Glutamatergic neuron (in vitro differentiated cells): ENCODE measurements around the gene ICAM4. TPM values are rescaled to one million over a fixed set of nuclear protein-coding genes. Genes with fewer than 3 reads are reported as not detected.

Experiments
- DNase-seq: peaks from one replicate; pipeline ENCODE4 v3.0.0; 2022
- H3K27ac Mint-ChIP-seq: one replicate; pipeline ENCODE4 v1.8.0; 2020; ENCODE audit warnings: mild to moderate bottlenecking, mixed read lengths, inconsistent platforms; ENCODE audit not compliant: unreplicated experiment
- H3K27me3 Mint-ChIP-seq: one replicate; pipeline ENCODE4 v1.8.0; 2020; ENCODE audit warnings: mild to moderate bottlenecking, moderate library complexity, mixed read lengths, inconsistent platforms; ENCODE audit not compliant: unreplicated experiment
- H3K36me3 Mint-ChIP-seq: one replicate; pipeline ENCODE4 v1.8.0; 2020; ENCODE audit warnings: mild to moderate bottlenecking, mixed read lengths, inconsistent platforms; ENCODE audit not compliant: unreplicated experiment
- H3K4me1 Mint-ChIP-seq: one replicate; pipeline ENCODE4 v1.8.0; 2020; ENCODE audit warnings: mild to moderate bottlenecking, low read depth, mixed read lengths, inconsistent platforms; ENCODE audit not compliant: unreplicated experiment
- H3K4me3 Mint-ChIP-seq: one replicate; pipeline ENCODE4 v1.8.0; 2020; ENCODE audit warnings: mild to moderate bottlenecking, mixed read lengths, inconsistent platforms; ENCODE audit not compliant: unreplicated experiment
- H3K9me3 Mint-ChIP-seq: one replicate; pipeline ENCODE4 v1.8.0; 2020; ENCODE audit warnings: mild to moderate bottlenecking, moderate library complexity, mixed read lengths, inconsistent platforms; ENCODE audit not compliant: unreplicated experiment
- CTCF ChIP-seq: fragments of 200-600 bp; sonication (generic); IDR thresholded peaks from one replicate; pipeline ENCODE4 v1.5.0; 2021; ENCODE audit not compliant: partially characterized antibody, unreplicated experiment
- total RNA-seq: library from RNA; stranded (reverse); fragmentation: NEBNext Ultra II Directional; extraction: Animal tissue kit (Norgen Biotek cat#: 25700); gene quantifications from one replicate; pipeline ENCODE4 v1.2.1, GENCODE V29; 2021; ENCODE audit not compliant: unreplicated experiment

Gene ICAM4
- total RNA-seq, 1 donor from 2014 or later = not detected

GRCh38 chr19:10316229-10317044 lies 29.7 kb downstream of the ICAM4 start:
- Mint-ChIP-seq H3K4me1 (peaks cover 5% of the 10 kb centered on the region), H3K9me3 (peaks cover 7% of the 10 kb centered on the region), H3K4me3 (peak overlapping the region; percentile 76), H3K36me3 (peaks cover 4% of the 10 kb centered on the region), H3K27ac (peak overlapping the region; percentile 95), H3K27me3 (peaks cover 8% of the 10 kb centered on the region)
- TF ChIP-seq CTCF = no peak
- no peak for DNase-seq

- peak overlapping the region; percentile 25 for H3K4me3 Mint-ChIP-seq
Measured at GRCh38 chr19:10317045-10317856, 30.5 kb downstream of the ICAM4 start.

GRCh38 chr19:10317857-10318462 lies 31.2 kb downstream of the ICAM4 start:
- Mint-ChIP-seq H3K4me3 (no peak overlapping the region), H3K36me3 (peaks cover 3% of the 10 kb centered on the region), H3K27me3 (peaks cover 11% of the 10 kb centered on the region), H3K27ac (no peak overlapping the region), H3K4me1 (peaks cover 5% of the 10 kb centered on the region), H3K9me3 (peaks cover 7% of the 10 kb centered on the region)
- no peak for TF ChIP-seq CTCF
- DNase-seq = no peak

More at GRCh38 chr19:10317045-10317856, 30.5 kb downstream of the ICAM4 start:
- Mint-ChIP-seq H3K36me3 (peaks cover 4% of the 10 kb centered on the region), H3K4me1 (peaks cover 5% of the 10 kb centered on the region), H3K9me3 (peaks cover 7% of the 10 kb centered on the region), H3K27me3 (peaks cover 11% of the 10 kb centered on the region), H3K27ac (peak overlapping the region; percentile 22)
- DNase-seq = no peak
- no peak for TF ChIP-seq CTCF

- no peak for TF ChIP-seq CTCF
- H3K27me3 Mint-ChIP-seq = peaks cover 9% of the 10 kb centered on the region
- peaks cover 7% of the 10 kb centered on the region for H3K9me3 Mint-ChIP-seq
- H3K27ac Mint-ChIP-seq = no peak overlapping the region
- no peak overlapping the region for H3K4me3 Mint-ChIP-seq
- peaks cover 5% of the 10 kb centered on the region for H3K4me1 Mint-ChIP-seq
- H3K36me3 Mint-ChIP-seq = no peaks in the 10 kb centered on the region
- no peak for DNase-seq
Measured at GRCh38 chr19:10318807-10319682, 32.3 kb downstream of the ICAM4 start.
